ENCODE results near the gene CPT1B.
A peak's percentile ranks its signal among the peaks of the same experiment; 100 is the strongest.

Gene CPT1B

DNA sequence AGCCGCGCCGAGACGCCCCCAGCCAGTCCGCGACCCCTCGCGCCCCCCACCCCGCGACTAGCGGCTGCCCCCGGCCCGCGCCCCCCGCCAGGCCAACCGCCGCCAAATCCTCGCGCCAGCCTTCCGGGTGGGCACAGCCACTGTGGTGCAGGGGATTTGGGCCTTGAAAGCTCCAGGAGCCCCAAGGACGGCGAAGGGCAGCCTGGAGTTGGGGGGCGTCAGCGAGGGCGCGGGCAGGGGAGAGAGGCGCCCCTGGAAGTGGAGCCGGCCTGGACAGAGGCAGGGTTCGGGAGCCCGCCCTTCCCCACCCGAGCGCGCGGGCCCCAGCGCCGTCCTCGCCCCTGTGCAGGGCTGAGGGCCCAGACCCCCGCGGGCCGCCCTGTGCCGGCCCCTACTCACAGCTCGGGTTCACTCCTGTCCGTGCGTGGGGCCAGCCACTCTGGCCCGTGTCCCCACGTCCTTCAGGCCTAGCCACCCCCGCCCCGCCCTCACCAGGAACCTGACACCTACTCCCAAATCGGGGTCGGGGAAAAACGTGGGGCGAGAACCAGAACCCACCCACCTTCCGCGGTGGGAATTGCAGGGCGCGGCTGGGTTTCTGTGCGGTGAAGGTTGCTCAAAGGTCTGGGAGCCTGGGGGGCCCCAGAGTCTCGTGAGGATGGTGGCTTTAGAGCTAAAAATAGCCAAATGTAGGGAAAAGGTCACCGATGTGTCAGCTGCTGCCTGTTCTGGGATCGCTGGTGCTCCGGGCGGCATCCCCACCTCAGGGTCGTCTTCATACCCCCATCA is at the start of gene CPT1B:
Gene CPT1B (minus strand): TSS at position 441 of the 789 bp plus-strand sequence. CDS start 512 bp downstream, outside the sequence.
- Histone ChIP-seq H3K27me3 (ENCODE audit: low read depth, low read length) (no peaks in the 10 kb centered on the region), H3K9me3 (ENCODE audit: control insufficient read depth in 1 of 2, low read length in 2 of 2) (no peaks in the 10 kb centered on the region), H3K4me1 (ENCODE audit: control insufficient read depth in 1 of 2, insufficient read depth in 2 of 2, low read length in 2 of 2) (peaks cover 4 to 27% of the 10 kb centered on the region in 2 donors), H3K27ac (ENCODE audit: low read length) (no peak within 1 kb of the TSS), H3K36me3 (ENCODE audit: control insufficient read depth in 1 of 2, insufficient read depth in 2 of 2, low read length in 2 of 2) (peaks cover 5 to 17% of the 10 kb centered on the region in 2 donors), H3K4me3 (ENCODE audit: low read depth in 1 of 2, low read length in 2 of 2) (peak within 1 kb of the TSS in 1 of 2 donors; percentile 49)

DNA sequence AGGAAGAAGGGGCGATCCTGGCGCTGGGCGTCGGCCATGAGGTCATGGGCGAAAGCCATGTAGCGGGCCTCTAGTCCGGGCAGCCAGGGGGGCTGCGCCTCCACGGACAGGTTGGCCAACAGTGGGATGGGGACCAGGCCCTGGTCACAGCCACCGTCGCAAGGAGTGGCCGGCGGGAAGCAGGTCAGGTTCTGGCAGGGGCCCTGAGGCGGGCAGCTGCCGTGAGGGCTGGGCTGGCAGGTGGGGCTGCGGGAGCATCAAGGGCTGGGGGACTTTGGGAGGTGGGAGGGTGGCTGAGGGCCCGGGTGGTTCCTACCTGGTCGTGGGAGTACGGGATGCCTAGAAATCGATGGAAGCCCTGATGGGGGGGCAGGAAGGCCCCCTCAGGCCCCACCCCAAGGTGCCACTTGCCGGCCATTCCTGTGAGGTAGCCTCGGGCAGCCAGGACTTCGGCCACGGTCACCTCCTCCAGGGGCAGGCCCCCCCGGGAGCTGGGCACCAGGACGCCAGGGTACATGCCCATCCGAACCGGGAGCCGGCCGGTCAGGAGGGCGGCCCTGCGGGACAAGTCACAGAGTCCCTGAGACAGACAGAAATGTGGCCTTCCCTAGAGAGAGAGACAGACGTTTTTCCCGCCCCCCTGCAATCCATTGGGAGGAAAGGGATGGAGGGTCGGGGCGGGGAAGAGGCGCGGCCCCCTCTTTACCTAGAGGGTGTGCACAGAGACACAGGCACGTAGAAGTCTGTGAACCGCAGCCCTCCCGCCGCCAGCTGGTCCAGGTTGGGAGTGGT is 48.8 kb upstream of the CPT1B start:
- H3K27ac ChIP-seq (ENCODE audit: low read length), result no peak overlapping the region
- H3K4me1 ChIP-seq (ENCODE audit: control insufficient read depth in 1 of 2, insufficient read depth in 2 of 2, low read length in 2 of 2), result peaks cover 6 to 23% of the 10 kb centered on the region in 2 donors
- H3K4me3 ChIP-seq (ENCODE audit: low read depth in 1 of 2, low read length in 2 of 2), result peak overlapping the region; percentile 64 to 75

DNA sequence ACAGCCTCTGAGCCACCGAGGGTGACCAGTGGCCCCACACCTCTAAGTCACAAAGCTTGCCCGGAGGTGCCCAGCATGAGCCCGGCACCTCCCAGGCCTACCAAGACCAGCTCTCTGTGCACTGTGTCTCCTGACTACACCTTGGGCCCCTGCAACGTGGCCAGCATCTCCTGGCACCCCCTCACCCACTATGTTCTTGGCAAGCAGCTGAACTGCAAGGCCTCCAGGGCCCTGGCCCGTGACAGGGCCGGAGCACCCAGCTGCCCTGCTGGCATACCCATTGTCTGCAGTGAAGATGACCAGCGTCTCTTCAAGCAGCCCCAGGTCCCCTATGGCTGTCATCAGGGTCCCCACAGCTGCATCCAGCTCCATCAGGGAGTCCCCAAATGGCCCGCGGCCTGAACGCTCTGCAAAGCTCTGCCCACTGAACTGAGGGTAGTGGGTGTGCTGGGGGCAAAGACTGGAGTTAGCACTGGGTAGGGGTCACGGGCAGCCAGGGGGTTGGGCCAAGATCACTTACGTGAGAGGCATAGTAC is 48.2 kb upstream of the CPT1B start:
- no peak overlapping the region for H3K27ac ChIP-seq (ENCODE audit: low read length)
- H3K36me3 ChIP-seq (ENCODE audit: control insufficient read depth in 1 of 2, insufficient read depth in 2 of 2, low read length in 2 of 2), result no peaks in the 10 kb centered on the region
- peaks cover 7 to 23% of the 10 kb centered on the region in 2 donors for H3K4me1 ChIP-seq (ENCODE audit: control insufficient read depth in 1 of 2, insufficient read depth in 2 of 2, low read length in 2 of 2)
- no peaks in the 10 kb centered on the region for H3K27me3 ChIP-seq (ENCODE audit: low read depth, low read length)
- H3K4me3 ChIP-seq (ENCODE audit: low read depth in 1 of 2, low read length in 2 of 2), result no peak overlapping the region
- no peaks in the 10 kb centered on the region for H3K9me3 ChIP-seq (ENCODE audit: control insufficient read depth in 1 of 2, low read length in 2 of 2)

More for the DNA sequence above, 48.8 kb upstream of the CPT1B start:
- Histone ChIP-seq H3K9me3 (ENCODE audit: control insufficient read depth in 1 of 2, low read length in 2 of 2) (no peaks in the 10 kb centered on the region), H3K27me3 (ENCODE audit: low read depth, low read length) (no peaks in the 10 kb centered on the region), H3K36me3 (ENCODE audit: control insufficient read depth in 1 of 2, insufficient read depth in 2 of 2, low read length in 2 of 2) (no peaks in the 10 kb centered on the region)

DNA sequence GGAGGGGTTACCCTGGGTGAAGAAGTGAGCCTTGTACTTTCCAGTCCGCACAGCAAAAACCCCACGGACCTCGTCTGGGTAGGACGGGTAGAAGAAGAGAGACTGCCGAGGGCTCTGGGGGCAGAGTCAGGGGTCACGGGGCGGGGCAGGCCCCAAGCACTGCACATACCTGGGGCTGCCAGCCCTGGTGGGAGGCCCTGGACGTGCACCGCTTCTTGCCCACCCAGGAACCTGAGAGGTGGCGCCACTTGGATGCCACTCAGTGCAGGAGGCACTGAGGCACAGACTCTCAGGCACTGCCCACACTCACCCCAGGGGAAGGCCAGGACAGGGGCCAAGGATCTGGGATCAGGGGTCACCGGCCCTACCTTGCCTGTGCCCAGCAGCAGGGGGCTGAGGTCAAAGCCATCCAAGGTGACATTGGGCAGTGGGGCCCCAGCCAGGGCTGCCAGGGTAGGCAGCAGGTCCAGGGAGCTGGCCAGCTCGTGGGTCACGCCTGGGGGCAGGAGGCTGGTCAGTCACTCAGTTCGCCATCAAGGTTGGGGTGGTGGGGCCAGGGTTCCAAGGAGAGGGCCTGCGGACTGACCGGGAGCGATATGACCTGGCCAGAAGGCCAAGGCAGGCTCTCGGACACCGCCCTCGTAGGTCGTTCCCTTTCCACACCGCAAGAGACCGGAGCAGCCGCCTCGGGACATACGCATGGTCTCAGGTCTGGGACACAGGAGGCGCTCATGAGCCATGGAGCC is 47.5 kb upstream of the CPT1B start:
- Histone ChIP-seq H3K4me3 (ENCODE audit: low read depth in 1 of 2, low read length in 2 of 2) (no peak overlapping the region), H3K27ac (ENCODE audit: low read length) (no peak overlapping the region), H3K27me3 (ENCODE audit: low read depth, low read length) (no peaks in the 10 kb centered on the region), H3K9me3 (ENCODE audit: control insufficient read depth in 1 of 2, low read length in 2 of 2) (no peaks in the 10 kb centered on the region), H3K4me1 (ENCODE audit: control insufficient read depth in 1 of 2, insufficient read depth in 2 of 2, low read length in 2 of 2) (peaks cover 13 to 26% of the 10 kb centered on the region in 2 donors), H3K36me3 (ENCODE audit: control insufficient read depth in 1 of 2, insufficient read depth in 2 of 2, low read length in 2 of 2) (no peaks in the 10 kb centered on the region)

DNA sequence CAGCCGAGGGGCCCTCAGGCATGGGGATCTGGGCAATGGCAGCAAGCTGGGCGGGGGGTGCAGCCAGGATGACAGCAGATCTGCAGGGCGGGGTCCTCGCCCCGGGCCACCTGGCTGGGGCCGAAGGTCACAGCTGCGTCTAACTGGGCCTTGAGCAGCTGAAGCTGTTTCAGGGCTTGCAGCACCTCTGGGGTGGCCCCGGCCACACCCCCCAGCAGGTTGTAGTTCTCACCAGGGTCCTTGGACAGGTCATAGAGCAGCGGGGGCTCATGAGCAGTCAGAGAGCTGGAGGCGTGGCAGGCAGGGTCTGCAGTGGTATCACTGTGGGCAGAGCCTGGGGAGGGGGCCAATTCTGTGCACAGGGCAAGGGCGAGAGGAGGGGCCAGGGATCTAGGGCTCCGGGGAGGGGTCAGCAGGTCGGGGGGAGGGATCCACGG is 46.9 kb upstream of the CPT1B start:
- Histone ChIP-seq H3K9me3 (ENCODE audit: control insufficient read depth in 1 of 2, low read length in 2 of 2) (no peaks in the 10 kb centered on the region), H3K36me3 (ENCODE audit: control insufficient read depth in 1 of 2, insufficient read depth in 2 of 2, low read length in 2 of 2) (no peaks in the 10 kb centered on the region), H3K27me3 (ENCODE audit: low read depth, low read length) (no peaks in the 10 kb centered on the region), H3K27ac (ENCODE audit: low read length) (no peak overlapping the region), H3K4me1 (ENCODE audit: control insufficient read depth in 1 of 2, insufficient read depth in 2 of 2, low read length in 2 of 2) (peaks cover 17 to 31% of the 10 kb centered on the region in 2 donors), H3K4me3 (ENCODE audit: low read depth in 1 of 2, low read length in 2 of 2) (no peak overlapping the region)

DNA sequence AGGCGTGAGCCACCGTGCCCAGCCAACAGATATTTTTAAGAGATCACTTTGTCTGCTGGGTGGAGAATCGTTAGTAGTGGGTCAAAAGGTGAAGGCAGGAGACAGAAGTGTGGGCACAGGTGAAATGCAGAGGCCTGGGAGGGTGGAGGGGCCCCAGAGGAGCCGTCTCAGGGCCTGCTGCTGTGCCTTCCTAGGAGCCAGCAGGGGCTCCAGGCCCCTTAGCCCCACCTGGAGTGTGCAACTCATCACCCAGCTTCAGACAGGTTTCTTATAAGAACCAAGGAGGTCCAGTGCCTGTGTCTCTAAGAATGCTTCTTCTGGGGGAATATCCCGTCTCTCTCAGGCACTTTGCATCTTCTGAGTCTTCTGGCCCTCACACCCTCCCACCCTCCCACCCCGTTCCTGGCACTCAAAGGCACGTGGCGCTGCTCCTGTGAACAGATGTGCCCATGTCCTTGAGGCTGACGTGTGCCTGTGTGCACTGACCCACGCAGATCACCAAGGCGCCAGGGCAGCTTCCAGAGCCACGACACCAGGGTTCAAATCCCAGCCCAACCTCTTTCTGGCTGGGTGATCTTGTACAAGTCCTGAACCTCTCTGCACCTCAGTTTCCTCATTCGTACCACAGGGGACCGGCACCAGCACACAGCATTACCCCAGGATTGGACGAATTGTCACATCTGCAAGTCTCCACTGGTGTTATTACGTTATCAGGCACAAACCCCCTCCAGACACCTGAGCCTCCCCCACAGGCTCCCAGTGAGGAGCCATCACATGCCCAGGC is 46.3 kb upstream of the CPT1B start:
- no peak overlapping the region for H3K27ac ChIP-seq (ENCODE audit: low read length)
- no peak overlapping the region for H3K4me3 ChIP-seq (ENCODE audit: low read depth in 1 of 2, low read length in 2 of 2)
- H3K4me1 ChIP-seq (ENCODE audit: control insufficient read depth in 1 of 2, insufficient read depth in 2 of 2, low read length in 2 of 2), result peaks cover 17 to 36% of the 10 kb centered on the region in 2 donors
- H3K27me3 ChIP-seq (ENCODE audit: low read depth, low read length), result peaks cover 3% of the 10 kb centered on the region
- no peaks in the 10 kb centered on the region for H3K36me3 ChIP-seq (ENCODE audit: control insufficient read depth in 1 of 2, insufficient read depth in 2 of 2, low read length in 2 of 2)
- H3K9me3 ChIP-seq (ENCODE audit: control insufficient read depth in 1 of 2, low read length in 2 of 2), result no peaks in the 10 kb centered on the region

DNA sequence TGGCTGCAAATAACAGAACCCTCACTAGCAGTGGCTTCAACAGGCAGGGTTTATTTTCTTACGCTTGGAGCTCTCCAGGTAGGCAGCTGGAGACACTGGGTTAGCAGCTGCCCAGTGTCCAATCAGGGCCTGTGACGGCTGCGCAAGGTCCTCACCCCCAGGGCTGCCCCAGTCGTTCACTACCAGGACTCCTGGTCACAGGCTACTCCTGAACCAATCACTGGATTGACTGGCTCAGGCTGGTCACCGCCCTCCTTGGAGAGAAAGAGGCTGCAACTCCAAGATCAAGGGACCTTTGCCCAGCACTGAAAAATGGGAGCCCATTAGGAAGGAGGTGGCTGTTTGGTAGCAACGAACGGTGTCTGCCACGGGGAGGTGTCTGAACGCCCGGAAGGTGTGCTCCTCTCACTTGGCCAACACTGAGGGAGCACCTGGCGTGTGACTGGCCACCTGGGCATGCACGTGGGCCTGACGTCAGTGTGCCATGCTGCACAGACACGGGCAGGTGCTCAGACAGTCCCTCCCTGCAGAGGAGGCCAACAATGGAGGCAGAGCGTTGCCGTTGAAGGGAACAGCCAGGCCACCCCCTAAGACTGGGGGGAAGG is 44.6 kb upstream of the CPT1B start:
- Histone ChIP-seq H3K36me3 (ENCODE audit: control insufficient read depth in 1 of 2, insufficient read depth in 2 of 2, low read length in 2 of 2) (no peaks in the 10 kb centered on the region), H3K9me3 (ENCODE audit: control insufficient read depth in 1 of 2, low read length in 2 of 2) (no peaks in the 10 kb centered on the region), H3K4me1 (ENCODE audit: control insufficient read depth in 1 of 2, insufficient read depth in 2 of 2, low read length in 2 of 2) (peaks cover 12 to 27% of the 10 kb centered on the region in 2 donors), H3K27ac (ENCODE audit: low read length) (peak overlapping the region; percentile 81), H3K27me3 (ENCODE audit: low read depth, low read length) (peaks cover 4% of the 10 kb centered on the region), H3K4me3 (ENCODE audit: low read depth in 1 of 2, low read length in 2 of 2) (no peak overlapping the region)

DNA sequence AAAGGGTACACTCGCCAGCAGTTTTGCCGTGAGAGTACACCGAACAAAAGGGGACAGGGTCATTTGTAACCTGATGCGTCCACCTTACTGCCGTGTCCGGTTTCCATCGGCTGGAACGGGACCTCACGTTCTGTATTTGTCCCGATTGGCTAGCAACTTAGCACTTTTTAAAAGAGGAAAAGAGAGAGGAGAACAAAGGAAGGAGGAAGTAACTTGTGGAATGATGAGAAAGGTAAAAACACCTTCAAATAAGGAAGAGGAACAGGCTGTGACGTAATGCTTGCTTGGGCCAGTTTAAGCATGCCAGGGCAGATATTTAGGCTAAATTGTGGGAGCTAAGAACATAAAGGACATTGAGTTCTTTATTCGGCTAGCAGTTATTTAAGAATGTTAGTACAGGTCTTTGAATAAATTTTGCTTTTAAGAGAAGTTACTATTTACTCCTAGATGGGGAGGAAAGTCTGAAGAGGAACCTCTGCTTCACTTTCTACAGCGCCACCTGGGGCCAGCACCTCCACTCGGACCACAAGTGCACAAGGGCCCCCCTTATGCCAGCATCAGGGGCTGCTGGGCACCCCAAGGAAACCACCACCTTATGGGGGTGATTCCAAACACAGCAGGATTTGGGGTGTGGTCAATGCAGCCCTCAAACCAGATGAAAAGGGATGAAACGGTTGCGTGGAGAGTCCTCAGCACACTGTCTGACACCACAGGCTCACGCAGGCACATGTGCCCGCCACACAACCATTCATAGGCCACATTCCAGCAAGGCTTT is 43.9 kb upstream of the CPT1B start:
- Histone ChIP-seq H3K27ac (ENCODE audit: low read length) (peak overlapping the region; percentile 81), H3K4me1 (ENCODE audit: control insufficient read depth in 1 of 2, insufficient read depth in 2 of 2, low read length in 2 of 2) (peaks cover 12 to 21% of the 10 kb centered on the region in 2 donors), H3K4me3 (ENCODE audit: low read depth in 1 of 2, low read length in 2 of 2) (peak overlapping the region in 1 of 2 donors; percentile 55), H3K27me3 (ENCODE audit: low read depth, low read length) (peaks cover 4% of the 10 kb centered on the region), H3K36me3 (ENCODE audit: control insufficient read depth in 1 of 2, insufficient read depth in 2 of 2, low read length in 2 of 2) (no peaks in the 10 kb centered on the region), H3K9me3 (ENCODE audit: control insufficient read depth in 1 of 2, low read length in 2 of 2) (no peaks in the 10 kb centered on the region)

DNA sequence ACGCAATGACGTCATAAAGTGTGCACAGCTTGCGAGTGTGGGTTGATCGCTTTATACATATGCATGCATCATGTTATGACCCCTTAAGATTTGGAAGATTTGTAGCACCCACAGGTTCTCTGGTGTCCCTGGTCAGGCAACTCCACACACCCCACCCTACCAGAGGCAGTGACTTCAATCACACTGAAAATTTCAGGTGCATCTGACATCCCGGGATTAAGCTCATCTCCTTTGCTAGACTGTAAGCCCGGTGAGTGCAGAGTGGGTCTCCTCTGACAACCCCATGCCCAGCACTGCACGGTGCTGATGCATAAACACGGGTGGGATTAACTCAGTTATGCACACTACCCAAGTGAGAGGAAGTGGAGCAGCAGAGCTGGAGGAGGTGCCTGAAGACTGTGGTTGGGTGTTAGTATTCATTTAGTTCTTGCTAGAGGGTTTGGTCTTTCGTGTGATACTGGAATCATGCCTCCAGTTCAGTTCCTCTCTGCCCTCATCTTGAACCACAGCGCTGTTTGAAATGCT is 43.2 kb upstream of the CPT1B start:
- H3K4me3 ChIP-seq (ENCODE audit: low read depth in 1 of 2, low read length in 2 of 2), result peak overlapping the region; percentile 33 to 55
- peak overlapping the region; percentile 26 for H3K27ac ChIP-seq (ENCODE audit: low read length)

More for the DNA sequence above, 43.2 kb upstream of the CPT1B start:
- Histone ChIP-seq H3K9me3 (ENCODE audit: control insufficient read depth in 1 of 2, low read length in 2 of 2) (no peaks in the 10 kb centered on the region), H3K4me1 (ENCODE audit: control insufficient read depth in 1 of 2, insufficient read depth in 2 of 2, low read length in 2 of 2) (peaks cover 12 to 13% of the 10 kb centered on the region in 2 donors), H3K36me3 (ENCODE audit: control insufficient read depth in 1 of 2, insufficient read depth in 2 of 2, low read length in 2 of 2) (no peaks in the 10 kb centered on the region), H3K27me3 (ENCODE audit: low read depth, low read length) (peaks cover 4% of the 10 kb centered on the region)
